SKM-1 (cell line): ENCODE results near the gene ATOH8.

Experiments
- DNase-seq: peaks from one replicate; lab custom pipeline; 2025; ENCODE audit not compliant: unreplicated experiment; lab: John Stamatoyannopoulos, UW

ATOH8 gene

DNA sequence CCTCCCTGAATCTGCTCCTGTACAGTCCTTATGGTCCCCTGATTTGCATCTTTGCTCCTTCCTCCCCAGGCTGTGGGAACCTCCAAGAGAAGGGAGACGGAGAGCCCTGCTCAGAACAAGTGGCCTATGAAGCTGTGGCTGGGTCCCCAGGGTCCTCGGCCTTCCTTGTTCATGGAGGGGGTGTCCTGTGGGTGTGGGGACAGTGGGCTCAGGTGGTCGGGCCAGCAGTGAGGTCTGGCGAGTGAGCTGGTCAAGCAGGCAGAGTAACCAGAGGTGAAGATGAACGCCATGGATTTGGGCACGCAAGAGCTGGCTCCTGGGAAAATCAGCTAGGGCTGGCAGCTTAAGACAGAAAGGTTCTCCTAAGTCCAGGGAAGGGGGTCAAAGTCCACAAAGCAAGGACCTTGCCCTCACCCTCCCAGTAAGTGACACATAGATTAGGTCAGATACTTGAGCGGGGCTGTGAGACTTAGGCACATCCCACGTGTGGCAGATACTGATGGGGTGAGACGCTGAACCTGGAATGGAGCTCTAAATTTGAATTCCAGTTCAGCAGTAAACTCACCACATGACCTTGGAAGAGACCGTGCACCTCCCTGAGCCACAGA is 34.8 kb upstream of the ATOH8 start:
- no peak for DNase-seq

DNA sequence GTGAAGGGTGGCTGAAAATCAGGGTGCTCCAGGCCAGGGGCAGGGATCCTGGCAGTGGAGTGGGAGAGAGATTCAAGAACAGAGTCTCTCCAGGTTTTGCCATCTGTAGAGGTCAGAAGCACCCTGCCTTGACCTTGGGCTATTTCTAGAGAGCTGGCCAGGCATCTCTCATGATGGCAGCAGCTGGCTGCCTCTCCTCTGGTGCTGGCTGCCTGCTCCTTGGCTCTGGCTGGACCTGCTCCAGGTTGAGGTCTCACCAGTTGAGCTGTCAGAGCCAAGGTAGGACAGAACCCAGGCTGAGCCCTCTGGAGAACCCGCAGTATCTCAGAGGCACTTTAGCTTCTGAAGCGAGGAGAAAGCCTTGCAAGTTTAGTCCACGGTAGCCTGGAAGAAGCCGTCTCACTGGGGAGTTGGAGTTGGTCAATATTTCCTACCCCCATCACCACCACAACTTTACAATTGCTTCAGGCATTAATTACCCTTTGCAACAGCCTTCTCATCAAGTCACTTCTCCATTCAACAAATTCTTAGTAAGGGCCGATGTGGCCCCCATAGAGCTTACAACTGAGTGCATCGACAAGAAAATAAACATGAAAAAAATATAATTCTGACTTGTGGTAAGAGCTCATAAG is 34.1 kb upstream of the ATOH8 start:
- DNase-seq, result peak; percentile 93

DNA sequence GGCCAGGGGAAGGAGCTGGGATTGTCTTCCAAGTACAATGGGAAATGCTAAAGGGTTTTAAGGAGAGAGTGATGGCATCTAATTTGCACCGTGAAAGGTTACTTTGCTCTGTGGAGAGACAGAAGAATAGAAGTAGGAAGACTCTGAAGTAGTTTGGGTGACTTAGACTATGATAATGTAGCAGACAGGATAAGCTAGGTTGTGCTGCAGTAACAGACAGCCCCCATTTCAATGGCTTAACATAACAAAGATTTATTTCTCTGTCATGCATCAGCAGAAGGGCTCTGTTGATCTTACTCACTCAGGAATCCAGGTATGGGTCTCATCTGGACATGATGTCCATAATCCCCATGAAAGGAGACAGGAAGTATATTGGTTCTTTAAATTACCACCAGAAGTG is 33.3 kb upstream of the ATOH8 start:
- no peak for DNase-seq

DNA sequence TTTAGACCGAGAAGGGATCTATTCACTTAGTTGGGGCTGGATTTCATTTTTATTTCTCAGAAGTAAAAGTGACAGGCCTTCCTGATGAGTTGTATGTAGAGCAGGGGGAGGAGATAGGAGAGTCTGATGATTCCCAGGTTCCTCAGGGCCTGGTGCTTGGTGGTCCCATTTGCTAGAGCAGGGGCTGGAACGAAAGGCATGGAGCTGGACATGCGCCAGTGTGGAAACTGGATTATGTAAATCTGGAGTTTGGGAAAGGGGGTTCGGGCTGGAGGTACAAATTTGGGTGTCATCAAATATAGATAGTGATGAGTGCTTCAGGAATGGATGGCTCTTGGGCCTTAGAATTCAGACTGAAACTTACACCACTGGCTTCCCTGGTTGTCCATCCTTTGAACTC is 32.1 kb upstream of the ATOH8 start:
- no peak for DNase-seq

DNA sequence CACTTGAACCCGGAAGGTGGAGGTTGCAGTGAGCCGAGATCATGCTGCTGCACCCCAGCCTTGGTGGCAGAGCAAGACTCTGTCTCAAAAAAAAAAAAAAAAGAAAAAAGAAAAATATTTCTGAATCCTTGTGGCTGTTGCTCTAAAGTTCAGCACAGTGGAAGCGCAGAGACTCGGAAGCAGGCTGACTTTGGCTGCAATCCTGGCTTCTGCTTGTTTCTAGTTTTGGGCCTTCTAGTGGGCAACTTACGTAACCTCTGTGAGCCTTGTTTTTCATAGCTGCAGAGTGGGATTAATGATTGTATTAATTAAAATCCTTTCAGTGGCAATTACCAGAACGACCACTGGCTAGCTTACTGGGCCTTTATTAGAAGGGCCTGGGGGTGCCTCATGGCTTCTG is 31.3 kb upstream of the ATOH8 start:
- DNase-seq, result no peak

DNA sequence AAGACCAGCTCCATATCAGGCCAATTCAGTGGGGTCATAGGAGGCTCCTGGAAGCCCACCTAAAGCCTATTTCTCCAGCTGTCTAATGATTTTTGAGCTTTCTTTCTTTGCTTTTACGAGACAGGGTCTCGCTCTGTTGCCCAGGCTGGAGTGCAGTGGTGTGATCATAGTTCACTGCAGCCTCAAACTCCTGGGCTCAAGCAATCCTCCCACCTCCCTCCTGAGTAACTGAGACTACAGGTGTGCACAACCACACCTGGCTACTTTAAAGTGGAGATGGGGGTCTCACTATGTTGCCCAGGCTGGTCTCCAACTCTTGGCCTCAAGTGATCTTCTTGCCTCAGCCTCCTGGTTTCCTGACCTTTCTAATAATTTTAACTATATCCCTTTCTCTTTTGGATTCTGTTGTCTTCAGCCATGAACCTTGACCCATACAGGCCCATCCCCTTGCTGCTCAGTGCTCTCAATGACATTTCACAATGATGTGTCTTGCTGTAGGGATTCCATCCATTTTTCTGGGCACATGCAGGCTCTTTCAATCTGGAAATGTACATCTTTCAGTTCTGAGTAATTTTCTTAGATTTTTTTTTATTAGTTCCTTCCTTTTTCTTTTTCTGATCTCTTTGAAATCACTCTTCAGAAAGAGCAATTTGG is 30.0 kb upstream of the ATOH8 start:
- no peak for DNase-seq

DNA sequence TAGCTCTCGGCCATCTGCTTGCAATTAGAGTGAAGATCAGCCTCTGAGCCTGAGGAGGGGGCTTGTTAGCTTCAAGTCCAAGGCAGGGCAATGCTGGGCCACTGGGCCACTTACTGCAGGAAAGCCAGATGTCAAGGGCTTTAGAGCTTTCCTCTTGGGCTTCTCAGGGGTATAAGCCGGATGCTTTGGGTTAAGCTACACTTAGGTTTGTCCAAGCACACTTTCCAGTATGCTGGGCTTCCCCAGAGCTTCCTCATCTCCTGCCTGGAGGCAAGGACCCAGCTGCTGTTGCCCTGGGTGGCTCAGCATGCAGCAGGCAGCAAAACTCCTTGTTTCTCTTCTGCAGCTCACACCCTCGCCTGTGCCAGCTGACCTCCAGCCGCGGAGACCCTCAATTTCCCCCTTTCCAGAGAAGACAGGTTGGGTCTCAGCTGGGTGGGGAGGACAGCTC is 29.0 kb upstream of the ATOH8 start:
- DNase-seq, result no peak

DNA sequence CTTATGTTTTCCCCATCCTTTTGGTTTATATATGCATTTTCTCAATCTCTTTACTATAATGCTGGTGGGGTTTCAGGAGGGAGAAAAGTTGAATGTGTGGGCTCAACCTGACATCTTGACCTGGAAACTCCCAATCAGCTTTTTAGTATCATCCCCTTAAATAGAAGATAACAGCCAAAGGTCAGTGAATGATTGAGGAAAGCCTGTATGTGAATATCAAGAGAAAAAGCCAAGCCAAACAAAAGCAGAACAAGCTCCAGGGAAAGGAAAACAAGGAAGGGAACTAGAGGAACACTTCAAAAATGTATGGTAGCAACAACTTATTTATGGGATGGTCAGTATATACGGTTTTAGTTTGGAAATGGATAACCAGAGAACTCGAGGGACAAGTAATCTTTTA is 28.3 kb upstream of the ATOH8 start:
- no peak for DNase-seq

DNA sequence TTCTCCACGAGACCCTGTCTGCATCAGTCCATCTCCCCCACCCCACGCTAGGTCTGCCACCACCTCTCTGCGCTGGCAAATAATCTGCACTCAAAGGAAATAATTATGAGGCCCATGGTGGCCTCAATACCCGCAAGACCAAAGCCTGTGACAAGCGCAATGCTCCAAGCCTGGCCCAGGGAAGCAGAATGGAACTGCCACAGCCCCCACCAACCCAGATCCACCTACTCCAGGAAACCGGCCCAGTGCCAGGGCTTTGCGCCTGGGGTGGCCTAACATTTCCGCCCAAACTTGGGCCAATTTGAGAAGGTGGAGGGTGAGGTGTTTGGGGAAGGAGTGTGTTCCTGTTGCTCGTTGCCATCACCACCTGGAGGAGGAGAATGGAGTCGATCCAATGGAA is 26.0 kb upstream of the ATOH8 start:
- DNase-seq, result no peak

DNA sequence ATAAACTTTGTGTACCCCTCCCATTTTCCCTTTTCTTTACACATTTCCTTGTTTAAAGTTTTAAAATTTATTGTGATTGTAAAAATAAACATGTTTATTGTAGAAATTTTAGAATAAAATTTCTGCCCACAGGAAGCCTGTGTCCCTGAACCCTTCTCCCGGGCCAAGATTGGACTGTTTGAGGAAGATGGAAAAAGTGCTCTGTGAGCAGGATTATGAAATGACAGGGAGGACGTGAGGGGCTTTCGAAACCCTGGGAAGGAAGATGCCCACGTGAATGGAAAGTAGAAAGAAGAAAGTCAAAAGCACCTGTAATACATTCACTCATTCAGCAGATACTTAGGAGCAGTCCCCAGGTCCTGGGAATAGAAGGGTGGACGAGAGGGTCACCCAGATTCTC is 25.4 kb upstream of the ATOH8 start:
- no peak for DNase-seq

DNA sequence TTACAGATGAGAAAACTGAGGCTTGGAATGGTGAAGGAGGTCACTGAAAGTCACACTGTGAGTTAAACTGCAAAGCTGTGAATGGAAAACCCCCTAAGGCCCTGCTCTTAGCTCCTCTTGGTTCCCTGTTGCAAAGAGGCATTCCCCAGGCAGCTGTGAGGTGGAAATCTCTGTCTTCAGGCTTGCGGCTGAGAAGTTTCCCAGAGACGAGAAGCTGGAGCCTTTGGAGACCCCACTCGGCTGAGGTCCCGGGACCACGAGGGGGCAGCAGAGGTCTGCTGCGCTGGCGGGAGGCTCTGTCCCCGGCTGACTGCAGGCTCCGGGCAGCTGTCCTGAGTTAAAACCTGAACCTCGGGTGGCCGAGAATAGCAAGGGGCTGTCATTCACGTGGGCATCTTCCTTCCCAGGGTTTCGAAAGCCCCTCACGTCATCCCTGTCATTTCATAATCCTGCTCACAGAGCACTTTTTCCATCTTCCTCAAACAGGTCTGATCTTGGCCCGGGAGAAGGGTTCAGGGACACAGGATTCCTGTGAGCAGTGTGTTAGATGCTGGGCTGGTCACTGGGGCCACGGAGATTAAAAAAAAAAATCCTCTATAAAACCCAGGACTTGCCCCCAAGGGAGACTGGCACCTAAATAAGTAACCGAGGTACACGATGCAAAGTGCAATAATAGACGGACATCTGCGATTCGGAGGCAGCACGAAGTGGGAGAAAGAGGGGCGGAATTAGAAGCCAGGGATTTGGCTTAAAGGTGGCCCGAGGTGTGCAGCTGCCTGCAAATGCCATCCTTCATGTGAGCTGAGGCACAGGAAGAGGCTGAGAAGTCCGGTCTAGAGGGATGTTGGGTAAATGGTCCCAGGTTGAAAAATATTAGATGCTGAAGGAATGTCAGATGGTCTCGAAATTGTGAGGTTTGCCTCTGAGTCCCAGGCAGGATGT is 24.6 kb upstream of the ATOH8 start:
- peak; percentile 81 for DNase-seq

DNA sequence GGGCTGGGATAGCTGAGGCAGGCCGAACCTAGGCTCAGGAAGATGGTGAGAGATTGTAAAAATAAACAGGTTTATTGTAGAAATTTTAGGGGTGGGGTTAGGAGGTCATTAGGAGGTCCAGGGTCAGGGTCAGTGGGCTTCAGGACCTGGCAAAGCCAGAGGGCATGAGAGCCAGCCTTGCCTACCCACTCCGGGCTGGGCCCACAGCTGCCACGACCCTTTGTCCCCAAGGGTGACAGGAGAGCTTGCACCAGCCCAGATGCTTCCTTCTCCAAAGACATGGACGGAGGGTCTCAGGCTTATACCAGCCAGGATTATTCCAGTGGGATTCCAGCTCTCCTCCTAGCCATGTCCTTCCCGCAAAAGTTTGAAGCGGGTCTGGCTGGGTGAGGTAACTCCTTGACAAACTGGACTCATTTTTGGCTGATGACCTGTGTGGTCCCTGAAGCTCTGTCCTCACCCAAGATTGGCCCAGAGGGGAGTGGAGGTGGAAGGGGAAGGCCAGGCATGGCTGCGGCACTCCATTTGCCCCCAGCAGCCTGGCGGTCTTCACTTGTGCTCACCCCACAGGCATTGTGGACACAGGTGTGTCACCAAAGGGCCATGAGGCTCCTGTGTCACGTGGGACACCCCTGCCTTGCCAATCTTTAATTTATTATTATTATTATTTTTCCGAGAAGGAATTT is 23.8 kb upstream of the ATOH8 start:
- no peak for DNase-seq

DNA sequence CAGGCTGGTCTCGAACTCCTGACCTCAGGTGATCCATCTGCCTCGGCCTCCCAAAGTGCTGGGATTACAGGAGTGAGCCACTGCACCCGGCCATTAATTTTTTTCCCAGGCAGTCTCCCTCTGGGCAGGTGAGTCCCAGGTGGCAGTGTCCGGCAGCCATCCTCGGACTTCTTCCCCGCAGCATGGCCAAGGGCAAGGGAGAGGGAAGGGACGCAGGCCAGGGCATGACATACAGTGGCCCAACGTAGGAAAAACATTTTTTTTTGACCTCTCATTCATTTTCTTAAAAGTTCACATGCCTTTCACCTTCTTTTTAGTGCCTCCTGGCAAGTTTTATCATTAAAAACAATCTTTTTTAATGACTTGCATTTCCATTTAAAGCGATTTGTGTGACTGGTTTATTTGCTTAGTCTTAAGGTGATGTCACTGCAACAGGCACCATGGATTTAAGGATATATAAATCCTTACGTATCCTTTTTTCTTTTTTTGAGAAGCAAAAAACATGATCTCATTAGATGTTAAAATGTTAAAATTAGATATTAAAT is 23.0 kb upstream of the ATOH8 start:
- no peak for DNase-seq

DNA sequence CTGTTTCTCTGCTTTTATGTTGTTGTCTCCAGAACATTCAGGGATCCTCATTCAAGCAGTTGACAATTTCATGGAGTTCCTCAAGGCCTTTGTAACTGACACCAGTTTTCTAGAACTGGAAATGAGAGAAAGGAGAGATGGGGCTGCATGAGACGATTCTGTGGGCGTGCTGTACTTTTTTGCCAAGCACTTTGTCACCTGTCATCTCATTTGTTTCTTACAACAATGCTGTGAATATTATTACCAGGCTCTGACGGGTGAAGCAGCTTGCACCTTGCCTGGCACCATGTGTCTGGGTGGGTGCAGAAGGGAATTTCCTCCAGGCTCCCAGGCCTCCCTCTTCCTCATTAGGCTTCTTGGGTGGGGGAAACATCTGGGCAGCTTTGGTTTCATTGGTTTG is 22.2 kb upstream of the ATOH8 start:
- DNase-seq, result no peak

DNA sequence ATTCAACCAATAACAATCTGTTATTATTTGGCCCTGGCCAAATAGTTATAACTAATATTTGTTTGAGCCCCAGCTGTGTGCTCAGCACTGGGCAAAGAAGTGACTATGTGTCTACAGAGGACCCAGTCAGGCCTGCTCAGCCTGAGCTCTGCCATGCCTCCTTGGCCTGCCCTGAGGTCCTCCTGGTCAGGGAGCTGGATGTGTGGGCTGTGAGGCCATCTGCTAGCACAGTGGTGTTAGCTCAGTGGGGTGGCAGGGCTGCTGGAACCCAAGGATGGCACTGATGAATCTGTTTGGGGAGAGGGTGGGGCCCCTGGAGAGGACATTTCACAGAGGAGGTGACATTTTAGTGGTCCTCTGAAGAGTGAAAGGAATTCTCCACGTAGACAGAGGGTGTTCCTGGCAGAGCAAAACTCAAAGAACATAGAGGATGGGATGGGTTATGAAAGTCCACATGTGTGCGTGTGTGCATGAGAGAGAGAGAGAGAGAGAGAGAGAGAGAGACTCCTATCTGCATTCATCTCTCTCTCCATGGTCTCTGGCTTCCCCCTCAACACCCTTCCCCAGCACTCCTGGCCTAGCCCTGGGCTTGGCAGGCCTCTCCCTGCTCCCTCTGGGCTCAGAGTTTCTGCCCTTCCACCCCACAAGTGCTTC is 21.2 kb upstream of the ATOH8 start:
- no peak for DNase-seq

DNA sequence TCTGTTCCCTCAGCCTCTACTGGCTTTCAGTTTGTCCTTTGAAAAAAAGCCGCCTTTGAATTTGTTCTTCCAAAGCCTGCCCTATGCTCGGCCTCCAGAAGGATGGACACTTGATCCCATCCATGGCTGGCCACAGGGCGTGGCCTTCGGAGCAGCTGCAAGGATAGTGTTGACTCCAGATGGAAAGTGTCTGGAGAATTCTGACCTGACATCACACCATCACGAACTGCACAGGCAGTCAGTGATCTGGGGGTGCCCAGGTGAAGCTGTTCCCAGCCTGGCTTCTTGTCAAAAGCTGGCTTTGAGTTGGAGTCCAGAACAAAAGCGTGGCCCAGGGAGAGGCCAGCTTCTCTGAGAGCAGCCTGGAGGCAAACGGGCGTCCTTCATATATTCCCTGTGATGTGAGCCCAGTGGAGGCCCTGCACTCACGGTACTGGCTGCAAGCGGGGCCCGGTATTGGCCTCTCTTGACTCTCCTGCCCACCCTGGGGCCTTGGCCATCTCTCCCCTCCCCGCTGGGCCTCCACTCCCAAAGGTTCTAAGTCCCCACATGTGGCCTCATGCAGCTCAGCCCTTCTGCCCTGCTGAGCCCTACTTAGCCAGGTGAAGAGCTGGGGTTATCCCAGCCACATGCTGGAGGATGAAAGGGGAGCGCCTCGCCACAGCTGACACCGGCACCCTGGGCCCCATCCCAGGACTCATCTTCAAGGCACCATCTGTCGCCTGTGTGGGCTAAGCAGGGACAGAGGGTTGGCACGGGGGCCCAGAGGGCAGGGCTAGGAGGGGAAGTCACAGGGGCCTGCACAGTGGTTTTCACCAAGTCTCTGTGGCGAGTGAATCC is 20.4 kb upstream of the ATOH8 start:
- DNase-seq, result no peak

DNA sequence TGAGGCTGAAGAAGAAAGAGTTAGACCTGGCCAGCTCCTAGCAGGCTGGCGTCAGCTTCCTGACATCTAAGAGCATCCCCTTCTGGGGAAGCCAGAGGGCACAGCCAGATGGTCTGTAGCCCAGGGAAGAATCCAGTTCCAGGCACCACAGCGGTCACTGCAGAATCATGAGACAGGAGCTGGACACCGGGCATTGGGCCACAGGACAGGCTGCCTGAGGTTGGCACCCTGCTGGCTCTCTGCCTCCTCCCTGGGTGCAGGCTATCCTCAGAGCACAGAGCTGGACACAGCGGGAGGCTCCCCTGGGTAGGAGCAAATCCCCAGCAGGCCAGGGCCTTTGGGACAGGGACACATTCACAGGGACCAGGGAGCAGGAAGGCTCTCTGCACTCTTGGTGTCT is 19.8 kb upstream of the ATOH8 start:
- no peak for DNase-seq

DNA sequence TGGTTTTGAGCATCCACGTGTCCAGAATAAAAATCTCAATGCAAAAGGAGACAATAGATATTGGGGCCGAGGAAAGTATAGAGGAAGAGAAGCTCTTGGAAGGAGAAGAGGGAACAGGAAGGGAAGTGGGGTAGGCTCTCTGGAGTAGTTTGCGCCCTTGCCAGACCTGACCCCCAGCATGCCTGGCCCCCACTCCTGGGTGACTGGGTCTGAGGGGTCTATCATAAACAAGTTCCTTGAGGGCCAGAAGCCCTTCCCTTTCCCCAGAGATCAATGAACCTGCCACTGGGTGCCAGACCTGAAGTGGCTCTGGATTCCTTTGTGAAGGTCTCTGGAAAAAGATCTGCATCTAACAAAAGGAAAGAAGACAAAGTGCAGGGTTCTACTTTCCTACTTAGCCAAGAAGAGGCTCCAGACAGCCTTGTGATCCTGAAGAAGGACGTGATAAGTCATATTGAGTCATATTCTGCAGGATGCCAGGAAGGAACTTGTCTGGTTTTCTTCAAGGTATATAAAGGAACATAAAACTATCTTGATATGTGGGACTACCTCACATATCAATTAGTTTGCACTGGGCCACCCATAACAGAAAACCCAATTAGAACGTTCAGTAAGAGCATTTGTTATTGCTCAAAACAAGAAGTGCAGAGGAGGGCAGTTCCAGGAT is 18.7 kb upstream of the ATOH8 start:
- no peak for DNase-seq

DNA sequence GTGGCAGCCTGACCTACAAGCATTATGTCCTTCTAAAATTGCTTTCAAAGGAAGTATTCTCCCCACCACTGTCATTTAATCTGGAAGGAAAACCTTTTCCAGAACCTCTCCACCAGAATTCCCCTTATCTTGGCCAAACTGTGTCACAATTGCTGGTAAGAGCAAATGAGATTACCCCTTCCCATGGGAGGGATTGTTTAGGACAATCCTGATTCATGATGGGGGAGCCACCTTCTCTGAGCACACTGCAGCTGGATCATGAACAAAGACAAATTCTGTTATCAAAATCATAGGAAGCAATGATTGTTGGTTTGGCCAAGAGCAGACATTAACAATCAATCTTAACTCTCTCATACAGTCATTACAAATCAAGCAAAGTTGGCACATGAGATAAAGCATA is 18.1 kb upstream of the ATOH8 start:
- DNase-seq, result no peak
